Left cardiac atrium (tissue), 2 donors: Measurements from ENCODE around the gene CLCN7. TPM values are rescaled to one million over a fixed set of nuclear protein-coding genes. Genes with fewer than 3 reads are reported as not detected.

ENCODE experiments used
- total RNA-seq, 2 donors: library from RNA; stranded (reverse); fragmentation: NEBNext Ultra II Directional; extraction: Animal tissue kit (Norgen Biotek cat#: 25700); gene quantifications; one replicate each; pipeline ENCODE4 v1.2.1, GENCODE V29; 2021
- donor health status: DM: no; HTN: yes; CAD: no; lungs with severe emphysema.
- donor health status: DM: yes; HTN: yes; CAD: no.

Gene CLCN7
- total RNA-seq, 2 donors from 2014 or later = 43.0 to 49.7 TPM

Other genes starting within 250 kb of the CLCN7 start
- under 1 TPM in 1 of 2 donors, not detected in 1; 0.21 TPM for gene TPSG1, start 249.8 kb downstream of the CLCN7 start, total RNA-seq
- 10 to 100 TPM in 1 of 2 donors, 1 to 10 TPM in 1; 9.3 to 18.9 TPM for gene TPSB2, start 244.8 kb downstream of the CLCN7 start, total RNA-seq
- gene TPSAB1, start 234.3 kb downstream of the CLCN7 start, total RNA-seq = 10 to 100 TPM in 1 of 2 donors, 1 to 10 TPM in 1; 2.1 to 17.3 TPM
- under 1 TPM in 1 of 2 donors, not detected in 1; 0.91 TPM for gene TPSD1, start 219.0 kb downstream of the CLCN7 start, total RNA-seq
- 10 to 100 TPM; 74.3 to 80.8 TPM for gene UBE2I, start 165.4 kb downstream of the CLCN7 start, total RNA-seq
- 1 to 10 TPM in 1 of 2 donors, under 1 TPM in 1; 0.99 to 2.7 TPM for gene BAIAP3, start 141.4 kb downstream of the CLCN7 start, total RNA-seq
- gene TSR3, start 123.2 kb downstream of the CLCN7 start, total RNA-seq = 10 to 100 TPM; 44.5 to 59.1 TPM
- 10 to 100 TPM; 44.1 to 44.3 TPM for gene GNPTG, start 123.1 kb downstream of the CLCN7 start, total RNA-seq
- 10 to 100 TPM in 1 of 2 donors, 1 to 10 TPM in 1; 6.4 to 13.6 TPM for gene UNKL, start 60.3 kb downstream of the CLCN7 start, total RNA-seq
- gene UQCC4, start 54.3 kb downstream of the CLCN7 start, total RNA-seq = 10 to 100 TPM; 10.0 to 13.0 TPM
- not detected for gene PERCC1, start 44.0 kb downstream of the CLCN7 start, total RNA-seq
- 1 to 10 TPM in 1 of 2 donors, under 1 TPM in 1; 0.68 to 1.1 TPM for gene CCDC154, start 30.5 kb downstream of the CLCN7 start, total RNA-seq
- gene PTX4, start 13.9 kb upstream of the CLCN7 start, total RNA-seq = under 1 TPM in 1 of 2 donors, not detected in 1; 0.21 TPM
- gene TELO2, start 18.3 kb upstream of the CLCN7 start, total RNA-seq = 10 to 100 TPM; 17.9 to 22.2 TPM
- gene TMEM204, start 58.6 kb upstream of the CLCN7 start, total RNA-seq = 10 to 100 TPM; 26.7 to 29.4 TPM
- gene IFT140, start 137.0 kb upstream of the CLCN7 start, total RNA-seq = 1 to 10 TPM; 6.9 to 8.6 TPM
- gene CRAMP1, start 137.3 kb upstream of the CLCN7 start, total RNA-seq = 10 to 100 TPM; 10.2 to 12.1 TPM
- 10 to 100 TPM; 29.1 to 35.3 TPM for gene JPT2, start 203.3 kb upstream of the CLCN7 start, total RNA-seq
- gene MAPK8IP3, start 231.2 kb upstream of the CLCN7 start, total RNA-seq = 10 to 100 TPM; 60.9 to 70.4 TPM